Esophagus squamous epithelium (tissue), 4 donors: ENCODE results near the gene HPSE2.

Source experiments
- CTCF ChIP-seq, 6 experiments: fragments of 450-650 bp in 4 of 6; fragments of 200-600 bp in 2 of 6; sonication (generic) in 2 of 6; IDR thresholded peaks; one replicate each; pipeline ENCODE4 v1.5.1; 2016 to 2019; ENCODE audit warnings: antibody characterized with exemption in 6 of 6, mild to moderate bottlenecking in 4 of 6, moderate library complexity in 4 of 6
- POLR2A ChIP-seq, 4 donors: fragments of 450-650 bp; IDR thresholded peaks; one replicate each; pipeline ENCODE4 v1.6.1; 2017; ENCODE audit warnings: antibody characterized with exemption in 4 of 4, mild to moderate bottlenecking in 4 of 4, moderate library complexity in 3 of 4

GRCh38 chr10:98675902-98676301, 559.8 kb downstream of the HPSE2 start:
- TF ChIP-seq CTCF (IDR thresholded peaks at IDR 0.05) = no peak
- no peak for TF ChIP-seq POLR2A (IDR thresholded peaks at IDR 0.05)
